ENCODE results near the gene CINP. TPM values are rescaled to one million over a fixed set of nuclear protein-coding genes. Genes with fewer than 3 reads are reported as not detected.

CINP gene
- total RNA-seq, 2 experiments from 2014 or later: 47.8 to 52.2 TPM

DNA sequence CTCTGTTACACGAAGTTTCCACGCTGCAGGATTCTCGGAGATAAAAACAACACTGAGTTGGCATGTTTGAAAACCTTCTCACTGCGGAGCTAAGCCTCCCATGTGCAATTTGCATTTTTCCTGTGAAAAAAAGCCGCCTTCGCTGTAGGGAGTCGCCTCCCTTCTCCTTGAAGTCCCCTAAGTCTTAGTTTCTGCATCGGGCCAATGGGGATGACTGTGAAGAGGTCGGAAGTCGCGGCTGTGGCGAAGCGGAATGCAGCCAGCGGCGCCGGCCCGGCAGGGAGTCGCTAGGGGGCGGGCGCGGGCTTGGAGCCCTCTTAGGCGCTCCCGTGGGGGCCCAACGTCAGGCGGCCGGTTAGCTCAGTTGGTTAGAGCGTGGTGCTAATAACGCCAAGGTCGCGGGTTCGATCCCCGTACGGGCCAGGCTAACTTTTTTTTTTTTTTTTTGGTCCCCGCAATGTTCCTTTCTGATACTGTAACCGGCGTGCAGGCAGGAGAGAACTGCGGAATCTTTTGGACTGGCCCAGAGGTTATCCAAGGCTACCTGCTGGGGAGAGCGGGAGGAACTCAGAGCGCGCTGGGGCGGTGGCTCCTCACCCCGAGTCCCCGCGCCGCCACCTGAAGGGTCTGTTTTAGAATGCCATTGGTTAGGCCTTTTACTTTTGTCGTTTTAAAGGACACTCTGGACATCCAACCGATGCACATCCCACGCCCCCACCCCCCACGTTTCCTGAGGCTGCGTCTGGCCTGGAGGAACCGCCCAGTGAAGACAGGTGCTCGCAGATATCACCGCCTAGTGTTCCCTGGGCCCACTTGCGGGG is 45.7 kb downstream of the CINP start:
- H3K27me3 Mint-ChIP-seq: no peaks in the 10 kb centered on the region
- intact Hi-C loops (cut with micrococcal nuclease): loop anchor here (2.0 kb wide), 1 partner anchor 352 kb away; the partner anchor contains the start of gene DYNC1H1
- H3K9me3 Mint-ChIP-seq: no peaks in the 10 kb centered on the region
- ChIA-PET CTCF (interaction anchor here (0.7 to 2.1 kb wide), 7 partner anchors 9 to 361 kb away, joined by 3 to 10 read pairs (median 4); partner anchors contain the start of genes DYNC1H1 and MOK), POLR2A (interaction anchor here (0.7 to 1.2 kb wide), 7 partner anchors 12 to 229 kb away, joined by 3 to 6 read pairs (median 3); partner anchors contain the start of genes CINP and TECPR2)
- TF ChIP-seq, protein P1, sequence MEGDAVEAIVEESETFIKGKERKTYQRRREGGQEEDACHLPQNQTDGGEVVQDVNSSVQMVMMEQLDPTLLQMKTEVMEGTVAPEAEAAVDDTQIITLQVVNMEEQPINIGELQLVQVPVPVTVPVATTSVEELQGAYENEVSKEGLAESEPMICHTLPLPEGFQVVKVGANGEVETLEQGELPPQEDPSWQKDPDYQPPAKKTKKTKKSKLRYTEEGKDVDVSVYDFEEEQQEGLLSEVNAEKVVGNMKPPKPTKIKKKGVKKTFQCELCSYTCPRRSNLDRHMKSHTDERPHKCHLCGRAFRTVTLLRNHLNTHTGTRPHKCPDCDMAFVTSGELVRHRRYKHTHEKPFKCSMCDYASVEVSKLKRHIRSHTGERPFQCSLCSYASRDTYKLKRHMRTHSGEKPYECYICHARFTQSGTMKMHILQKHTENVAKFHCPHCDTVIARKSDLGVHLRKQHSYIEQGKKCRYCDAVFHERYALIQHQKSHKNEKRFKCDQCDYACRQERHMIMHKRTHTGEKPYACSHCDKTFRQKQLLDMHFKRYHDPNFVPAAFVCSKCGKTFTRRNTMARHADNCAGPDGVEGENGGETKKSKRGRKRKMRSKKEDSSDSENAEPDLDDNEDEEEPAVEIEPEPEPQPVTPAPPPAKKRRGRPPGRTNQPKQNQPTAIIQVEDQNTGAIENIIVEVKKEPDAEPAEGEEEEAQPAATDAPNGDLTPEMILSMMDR (IDR thresholded peaks at IDR 0.05): peak; percentile 65
- DNase-seq (peak; percentile 94), ATAC-seq (peak; percentile 62)
- H3K27ac Mint-ChIP-seq: peak overlapping the region; percentile 84
- peak overlapping the region; percentile 96 for H3K4me3 Mint-ChIP-seq
- peaks cover 47% of the 10 kb centered on the region for H3K4me1 Mint-ChIP-seq (ENCODE audit: low read depth)
- no peaks in the 10 kb centered on the region for H3K36me3 Mint-ChIP-seq (ENCODE audit: low read depth)

DNA sequence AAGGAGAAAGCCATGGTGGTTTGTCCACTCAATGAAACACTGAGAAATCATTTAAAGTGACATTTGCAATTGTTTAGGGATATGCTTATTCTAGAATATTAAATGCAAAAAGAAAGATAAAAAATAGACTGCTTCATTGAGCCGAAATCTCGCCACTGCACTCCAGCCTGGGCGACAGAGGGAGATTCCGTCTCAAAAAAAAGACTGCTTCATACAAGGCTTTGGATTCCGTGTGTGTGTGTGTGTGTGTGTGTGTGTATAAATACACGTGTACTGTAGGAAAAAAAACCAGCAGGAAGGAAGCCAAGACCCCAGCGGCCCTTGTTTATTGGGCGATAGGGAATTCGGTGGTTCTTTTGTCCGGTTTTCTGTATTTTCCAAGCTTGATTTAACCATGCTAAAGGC is 46.4 kb downstream of the CINP start:
- Mint-ChIP-seq H3K36me3 (ENCODE audit: low read depth) (no peaks in the 10 kb centered on the region), H3K4me3 (peak overlapping the region; percentile 96), H3K27me3 (no peaks in the 10 kb centered on the region), H3K4me1 (ENCODE audit: low read depth) (peaks cover 42% of the 10 kb centered on the region), H3K9me3 (no peaks in the 10 kb centered on the region), H3K27ac (peak overlapping the region; percentile 84)
- TF ChIP-seq, protein P1 (IDR thresholded peaks at IDR 0.05): no peak
- no peak for ATAC-seq
- DNase-seq: peak; percentile 64
- ChIA-PET CTCF (interaction anchor here (0.8 to 3.8 kb wide), 7 partner anchors 12 to 360 kb away, joined by 3 to 18 read pairs (median 4); partner anchors contain the start of genes DYNC1H1 and MOK), POLR2A (interaction anchor here (0.7 to 1.2 kb wide), 6 partner anchors 11 to 232 kb away, joined by 3 to 6 read pairs (median 3); no protein-coding TSS in a partner anchor)
- intact Hi-C loops (cut with micrococcal nuclease): loop anchor here (2.0 kb wide), 1 partner anchor 352 kb away; the partner anchor contains the start of gene DYNC1H1

DNA sequence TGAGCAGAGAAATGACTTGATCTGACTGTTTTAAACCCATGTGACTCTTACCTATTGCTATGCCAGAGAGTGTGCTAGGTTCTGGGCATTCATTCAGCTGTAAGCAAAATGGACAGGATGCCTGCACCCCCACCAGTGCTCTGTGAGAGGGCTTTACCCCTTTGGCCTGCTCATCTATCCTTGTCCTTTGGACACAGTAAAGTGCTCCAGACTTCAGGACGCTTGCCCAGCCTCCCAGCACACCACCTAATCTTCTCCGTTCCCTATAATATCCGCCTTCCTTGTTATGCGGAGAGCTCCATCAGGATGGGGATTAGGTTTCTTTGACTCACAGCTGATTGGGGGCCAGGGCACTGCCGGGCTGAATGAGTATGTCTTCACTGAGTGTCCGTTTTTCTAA is 47.6 kb downstream of the CINP start:
- H3K27me3 Mint-ChIP-seq: no peaks in the 10 kb centered on the region
- H3K27ac Mint-ChIP-seq: no peak overlapping the region
- DNase-seq: no peak
- no peak for ATAC-seq
- TF ChIP-seq, protein P1 (IDR thresholded peaks at IDR 0.05): no peak
- H3K36me3 Mint-ChIP-seq (ENCODE audit: low read depth): no peaks in the 10 kb centered on the region
- peak overlapping the region; percentile 72 for H3K4me3 Mint-ChIP-seq
- peaks cover 33% of the 10 kb centered on the region for H3K4me1 Mint-ChIP-seq (ENCODE audit: low read depth)
- CTCF ChIA-PET: interaction anchor here (1.0 to 3.8 kb wide), 17 partner anchors 10 to 355 kb away, joined by 3 to 39 read pairs (median 4); partner anchors contain the start of gene MOK
- no peaks in the 10 kb centered on the region for H3K9me3 Mint-ChIP-seq
- intact Hi-C loops (cut with micrococcal nuclease): loop anchor here (2.0 kb wide), 1 partner anchor 80 kb away; no protein-coding TSS in a partner anchor
- POLR2A ChIA-PET: interaction anchor here (0.8 to 2.0 kb wide), 3 partner anchors 10 to 350 kb away, joined by 3 to 10 read pairs (median 6); partner anchors contain the start of gene MOK

DNA sequence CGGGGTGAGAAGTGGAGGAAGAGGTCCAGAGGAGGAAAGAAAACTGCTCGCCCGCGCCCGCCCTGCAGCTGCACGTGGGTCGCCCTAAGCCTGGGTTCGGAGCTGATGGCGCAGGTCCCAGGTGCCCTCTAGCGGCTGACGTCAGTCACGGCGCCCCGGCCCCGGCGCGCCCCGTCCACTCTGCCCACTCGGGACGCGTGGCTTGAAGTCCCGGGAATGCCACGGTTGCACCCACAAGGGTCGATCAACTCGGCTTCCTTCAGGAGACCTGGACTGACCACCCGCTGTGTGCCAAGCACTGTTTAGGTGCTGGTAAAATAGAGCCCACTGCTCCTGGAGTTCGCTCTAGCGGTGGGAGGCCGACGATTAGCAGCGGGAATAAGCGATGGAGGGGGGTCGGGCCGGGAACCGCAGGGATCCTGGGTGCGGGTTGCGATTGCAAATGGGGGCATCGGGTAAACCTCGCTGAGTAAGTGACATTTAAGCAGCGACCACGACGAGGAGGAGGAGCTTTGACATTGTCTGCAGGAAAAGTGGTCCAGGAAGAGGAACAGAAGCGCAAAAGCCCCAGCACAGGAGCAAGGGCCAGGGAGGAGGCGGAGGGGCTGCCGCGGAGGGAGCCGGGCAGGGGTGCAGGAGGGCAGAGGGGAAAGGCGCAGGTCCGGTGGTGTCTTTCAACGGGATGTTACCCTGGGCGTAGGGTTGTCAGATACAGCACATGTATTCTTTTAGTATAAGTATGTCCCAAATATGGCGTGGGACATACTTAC is 48.3 kb downstream of the CINP start:
- Mint-ChIP-seq H3K27ac (peak overlapping the region; percentile 83), H3K4me3 (peak overlapping the region; percentile 72), H3K36me3 (ENCODE audit: low read depth) (no peaks in the 10 kb centered on the region), H3K9me3 (no peaks in the 10 kb centered on the region), H3K27me3 (no peaks in the 10 kb centered on the region), H3K4me1 (ENCODE audit: low read depth) (peaks cover 33% of the 10 kb centered on the region)
- CTCF ChIA-PET: interaction anchor here (0.6 to 3.8 kb wide), 37 partner anchors 10 to 435 kb away, joined by 3 to 39 read pairs (median 4); partner anchors contain the start of gene MOK
- POLR2A ChIA-PET: interaction anchor here (0.7 to 2.0 kb wide), 7 partner anchors 9 to 229 kb away, joined by 3 to 10 read pairs (median 4); partner anchors contain the start of gene MOK
- intact Hi-C loops (cut with micrococcal nuclease): loop anchor here (2.0 kb wide), 1 partner anchor 80 kb away; no protein-coding TSS in a partner anchor
- DNase-seq (peak; percentile 86), ATAC-seq (peak; percentile 66)
- TF ChIP-seq, protein P1 (IDR thresholded peaks at IDR 0.05): peak; percentile 98

Data from activated CD8-positive, alpha-beta T cell treated with anti-CD3 and anti-CD28 coated beads for 36 hours (primary cell).